NT2/D1 (cell line): ENCODE measurements around the gene BCL2.
A peak's percentile ranks its signal among the peaks of the same experiment; 100 is the strongest.
"Not testable (repeated sequence)": the region's sequence is repeated elsewhere in the genome, so short reads cannot be mapped to it uniquely, and the experiment has no call there.

Source experiments
- DNase-seq: peaks from one replicate; pipeline ENCODE4 v3.0.0-alpha.2; 2011; ENCODE audit warnings: low read depth, low spot score
- H3K27me3 ChIP-seq: 2 replicates; pipeline ENCODE4 v1.6.0; 2011; ENCODE audit warnings: mild to moderate bottlenecking; ENCODE audit not compliant: insufficient read length, insufficient read depth
- H3K36me3 ChIP-seq: 2 replicates; pipeline ENCODE4 v1.6.1; 2011; ENCODE audit warnings: mild to moderate bottlenecking, low read length, mixed read lengths; ENCODE audit not compliant: insufficient read depth, insufficient read length
- H3K4me1 ChIP-seq: 2 replicates; pipeline ENCODE4 v1.5.1; 2011; ENCODE audit not compliant: insufficient read depth, insufficient read length
- H3K4me3 ChIP-seq: 2 replicates; pipeline ENCODE4 v1.5.1; 2011; ENCODE audit warnings: low read depth; ENCODE audit not compliant: insufficient read length
- H3K9ac ChIP-seq: 2 replicates; pipeline ENCODE4 v1.6.0; 2011; ENCODE audit warnings: low read depth; ENCODE audit not compliant: insufficient read length
- H3K9me3 ChIP-seq: 2 replicates; pipeline ENCODE4 v1.5.1; 2011; ENCODE audit warnings: mild to moderate bottlenecking, low read length; ENCODE audit not compliant: insufficient read depth
- SUZ12 ChIP-seq: IDR thresholded peaks from 2 replicates; pipeline ENCODE4 v1.6.1; 2011; ENCODE audit not compliant: insufficient read length, insufficient read depth; ENCODE audit errors: extremely low read depth
- YY1 ChIP-seq: IDR thresholded peaks from 2 replicates; pipeline ENCODE4 v1.6.1; 2011; ENCODE audit not compliant: insufficient read length, insufficient read depth
- ZNF274 ChIP-seq: IDR thresholded peaks from 2 replicates; pipeline ENCODE4 v1.6.1; 2011; ENCODE audit warnings: mild to moderate bottlenecking, low read depth, low read length

Gene BCL2

DNA sequence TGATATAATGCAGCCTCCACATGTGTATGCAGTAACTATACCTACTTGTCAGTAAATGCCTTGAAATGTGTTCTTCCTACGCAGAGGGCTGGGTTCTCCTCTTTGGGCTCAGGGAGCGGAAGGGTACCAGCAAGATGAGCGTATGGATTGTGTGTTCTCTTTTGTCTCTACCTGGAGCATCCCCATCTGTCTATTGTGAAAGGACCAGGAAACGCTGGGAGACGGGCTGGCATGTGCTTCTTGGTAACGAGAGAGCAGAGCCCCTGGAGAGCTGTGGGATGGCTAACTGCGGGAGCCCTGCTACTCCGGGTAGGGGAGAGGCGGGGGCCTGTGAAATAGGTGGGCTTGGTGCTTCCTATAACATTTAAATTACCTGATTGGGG lies 80.9 kb downstream of the BCL2 start:
- no peaks in the 10 kb centered on the region for H3K9me3 ChIP-seq
- peaks cover 2% of the 10 kb centered on the region for H3K4me1 ChIP-seq
- H3K4me3 ChIP-seq: no peak overlapping the region
- H3K36me3 ChIP-seq: no peaks in the 10 kb centered on the region
- DNase-seq: peak; percentile 9
- no peak overlapping the region for H3K9ac ChIP-seq
- TF ChIP-seq ZNF274: no peak
- no peak for TF ChIP-seq SUZ12
- no peak for TF ChIP-seq YY1
- no peaks in the 10 kb centered on the region for H3K27me3 ChIP-seq

DNA sequence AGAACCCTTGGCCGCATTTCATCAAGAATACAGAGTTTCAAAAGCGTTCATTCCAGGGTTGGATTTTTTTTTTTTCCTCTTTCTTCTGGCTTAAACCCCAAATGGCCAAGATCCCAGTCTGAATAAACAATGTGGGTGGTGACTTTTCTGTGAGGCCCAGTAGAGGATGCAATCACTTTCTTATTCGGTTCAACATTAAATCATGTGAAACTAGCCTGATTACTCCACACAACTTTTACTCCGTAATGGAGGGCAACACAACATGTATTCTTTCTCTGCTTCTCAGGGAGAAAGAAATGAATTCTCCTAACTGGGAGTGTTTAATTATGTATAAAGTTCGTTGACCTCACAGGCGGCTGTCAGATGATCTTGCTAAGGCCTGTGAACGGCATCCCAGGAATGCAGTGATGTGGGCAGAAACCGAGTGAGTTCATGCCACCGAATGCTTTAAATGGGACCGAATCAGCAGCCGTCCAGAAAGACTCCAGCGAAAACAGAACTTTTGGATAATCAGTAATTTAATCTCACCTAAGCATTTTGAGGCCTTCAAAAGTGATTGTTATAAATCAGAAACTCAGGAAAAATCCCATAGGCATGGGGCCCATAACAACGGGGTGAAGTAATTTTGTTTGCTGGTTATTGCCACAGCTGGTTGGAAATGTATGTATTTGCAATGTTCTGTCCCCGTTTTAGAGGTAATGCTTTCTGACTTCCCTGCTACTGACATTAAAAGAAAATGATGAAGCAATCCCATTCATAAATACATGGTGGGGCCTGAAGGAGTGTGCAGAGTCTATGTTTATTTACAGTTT lies 81.5 kb downstream of the BCL2 start:
- Histone ChIP-seq H3K36me3 (no peaks in the 10 kb centered on the region), H3K9ac (no peak overlapping the region), H3K27me3 (no peaks in the 10 kb centered on the region), H3K4me3 (no peak overlapping the region), H3K4me1 (peaks cover 2% of the 10 kb centered on the region), H3K9me3 (no peaks in the 10 kb centered on the region)
- peak; percentile 46 for DNase-seq
- TF ChIP-seq YY1 (no peak), SUZ12 (no peak), ZNF274 (no peak)

DNA sequence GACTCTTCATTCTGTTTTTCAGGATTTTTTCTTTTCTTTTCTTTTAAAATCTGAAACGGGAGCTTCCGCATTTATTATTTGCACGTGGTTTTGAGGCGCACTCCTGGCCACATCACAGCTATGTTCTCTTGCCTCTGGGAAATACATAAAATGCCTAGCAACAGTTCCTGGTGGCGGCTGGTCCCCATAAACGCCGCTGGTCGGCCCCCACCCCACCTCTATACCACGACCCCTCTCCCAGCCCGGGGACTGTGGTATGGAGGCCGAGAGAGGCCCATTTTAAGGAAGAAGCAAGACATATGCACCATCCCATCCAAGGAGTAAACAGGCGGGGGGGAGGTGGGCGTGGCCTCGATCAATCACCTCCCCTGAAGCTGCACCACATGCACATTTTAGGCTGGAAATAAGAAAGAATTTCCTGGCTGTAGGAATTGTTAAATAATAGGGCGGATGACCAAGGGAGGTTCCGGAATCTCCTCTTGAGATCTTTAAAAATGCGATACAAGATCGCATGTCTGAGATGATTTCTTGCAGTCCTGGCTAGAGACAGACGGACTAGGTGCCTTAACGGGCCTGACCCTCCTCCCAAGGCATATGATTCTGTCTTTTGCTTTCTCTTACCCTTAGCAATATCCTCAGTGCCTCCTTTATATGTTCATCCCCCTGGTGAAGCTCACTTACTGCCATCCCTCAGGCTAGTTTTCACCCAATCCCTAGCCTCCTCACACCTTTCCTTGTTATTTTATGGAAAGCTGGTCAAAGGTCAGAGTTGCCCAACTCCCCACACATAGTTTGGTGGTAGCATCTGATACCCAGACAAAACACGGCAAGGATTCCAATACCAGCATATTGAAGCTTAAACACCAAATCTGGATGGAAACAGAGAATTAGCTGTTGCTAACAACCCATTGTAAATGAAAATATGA lies 82.4 kb downstream of the BCL2 start:
- no peaks in the 10 kb centered on the region for H3K9me3 ChIP-seq
- TF ChIP-seq SUZ12 (no peak), YY1 (no peak), ZNF274 (no peak)
- no peaks in the 10 kb centered on the region for H3K27me3 ChIP-seq
- H3K36me3 ChIP-seq: no peaks in the 10 kb centered on the region
- no peak overlapping the region for H3K4me3 ChIP-seq
- peaks cover 2% of the 10 kb centered on the region for H3K4me1 ChIP-seq
- DNase-seq: no peak
- no peak overlapping the region for H3K9ac ChIP-seq

DNA sequence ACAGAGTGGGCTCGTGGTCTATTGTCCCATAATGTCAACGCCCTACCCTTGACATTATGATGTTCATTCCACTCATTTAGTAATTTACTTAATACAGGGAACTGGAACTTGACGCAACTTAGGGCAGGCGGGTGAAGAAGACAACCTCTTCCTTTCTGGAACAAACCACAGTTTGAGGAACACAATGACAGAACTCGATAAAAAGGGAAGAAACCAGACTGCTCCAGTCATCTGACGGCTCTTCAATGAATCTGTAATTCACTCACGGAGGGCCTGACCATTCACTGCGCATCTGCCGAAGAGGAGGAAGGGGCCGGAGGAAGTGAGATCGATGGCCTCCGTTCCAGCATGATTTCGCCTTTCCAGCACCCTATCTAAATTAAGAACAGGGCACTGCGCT lies 83.2 kb downstream of the BCL2 start:
- Histone ChIP-seq H3K27me3 (no peaks in the 10 kb centered on the region), H3K9ac (no peak overlapping the region), H3K9me3 (no peaks in the 10 kb centered on the region), H3K4me3 (no peak overlapping the region), H3K4me1 (peaks cover 2% of the 10 kb centered on the region), H3K36me3 (no peaks in the 10 kb centered on the region)
- TF ChIP-seq ZNF274: no peak
- TF ChIP-seq SUZ12: no peak
- TF ChIP-seq YY1: no peak
- no peak for DNase-seq

DNA sequence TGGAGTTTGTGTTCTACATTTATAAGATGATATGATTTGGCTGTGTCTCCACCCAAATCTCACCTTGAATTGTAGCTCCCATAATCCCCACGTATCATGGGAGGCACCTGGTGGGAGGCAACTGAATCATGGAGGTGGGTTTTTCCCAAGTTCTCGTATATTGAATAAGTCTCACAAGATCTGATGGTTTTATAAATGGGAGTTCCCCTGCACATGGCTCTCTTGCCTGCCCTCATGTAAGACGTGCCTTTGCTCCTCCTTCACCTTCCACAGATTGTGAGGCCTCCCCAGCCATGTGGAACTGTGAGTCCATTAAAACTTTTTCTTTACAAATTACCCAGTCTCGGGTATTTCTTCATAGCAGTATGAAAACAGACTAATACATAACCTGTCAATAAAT lies 83.6 kb downstream of the BCL2 start:
- not testable (repeated sequence) for H3K27me3 ChIP-seq, H3K36me3 ChIP-seq, H3K4me3 ChIP-seq, H3K9me3 ChIP-seq, H3K4me1 ChIP-seq, DNase-seq, H3K9ac ChIP-seq

- H3K4me1 ChIP-seq: peaks cover 2% of the 10 kb centered on the region
- H3K27me3 ChIP-seq: no peaks in the 10 kb centered on the region
- no peak overlapping the region for H3K4me3 ChIP-seq
- no peak overlapping the region for H3K9ac ChIP-seq
- TF ChIP-seq ZNF274: no peak
- DNase-seq: no peak
- no peaks in the 10 kb centered on the region for H3K36me3 ChIP-seq
- H3K9me3 ChIP-seq: no peaks in the 10 kb centered on the region
Observed at GRCh38 chr18:63234841-63235240, 84.7 kb downstream of the BCL2 start.

- no peak for TF ChIP-seq ZNF274
- TF ChIP-seq YY1: no peak
- TF ChIP-seq SUZ12: no peak
- H3K9ac ChIP-seq: no peak overlapping the region
- peaks cover 2% of the 10 kb centered on the region for H3K4me1 ChIP-seq
- no peak for DNase-seq
- no peaks in the 10 kb centered on the region for H3K9me3 ChIP-seq
- no peak overlapping the region for H3K4me3 ChIP-seq
- H3K27me3 ChIP-seq: no peaks in the 10 kb centered on the region
- H3K36me3 ChIP-seq: no peaks in the 10 kb centered on the region
Observed at GRCh38 chr18:63234432-63234831, 85.1 kb downstream of the BCL2 start.
